IMR-90 (cell line): Measurements from ENCODE around the gene TBC1D10A. TPM values are rescaled to one million over a fixed set of nuclear protein-coding genes. Genes with fewer than 3 reads are reported as not detected.
A peak's percentile ranks its signal among the peaks of the same experiment; 100 is the strongest.

Experiments
- ATAC-seq: fragments of 200-7000 bp; cut with Tn5 transposase; 2 replicates; pipeline ENCODE4 v1.9.1; 2020; ENCODE audit warnings: low read depth, mild to moderate bottlenecking, moderate library complexity
- BruUV-seq: library from RNA; stranded (reverse); fragments of 400-500 nt; replicated peaks from 2 replicates; lab custom pipeline; 2021; lab: Mats Ljungman, UMichigan
- CTCF ChIA-PET: fragments of 300-600 bp; formaldehyde crosslinking; extraction: SDS; loops from one replicate; lab custom pipeline; 2021; ENCODE audit warnings: antibody characterized with exemption; lab: Yijun Ruan, JAX
- POLR2A ChIA-PET: fragments of 300-600 bp; sonication (Branson Sonifier 250); formaldehyde crosslinking; loops from one replicate; lab custom pipeline; 2022; ENCODE audit warnings: antibody characterized with exemption; ENCODE audit not compliant: unreplicated experiment; lab: Charles Lee
- DNase-seq: peaks from one replicate; pipeline ENCODE4 v3.0.0; 2013
- H2AFZ ChIP-seq: replicated peaks from 2 replicates; pipeline ENCODE3; 2013; ENCODE audit warnings: low read length, mild to moderate bottlenecking; ENCODE audit not compliant: poor library complexity
- H2AK5ac ChIP-seq: 2 replicates; pipeline ENCODE4 v1.6.1; 2013; ENCODE audit warnings: low read depth, low read length, inconsistent platforms
- H2AK9ac ChIP-seq: replicated peaks from 2 replicates; pipeline ENCODE3; 2013; ENCODE audit warnings: mild to moderate bottlenecking, low read depth, low read length, moderate library complexity; ENCODE audit not compliant: poor library complexity
- H2BK120ac ChIP-seq: 2 replicates; pipeline ENCODE4 v1.6.1; 2013; ENCODE audit warnings: low read depth, low read length, inconsistent platforms
- H2BK15ac ChIP-seq: 3 replicates; pipeline ENCODE4 v1.6.1; 2013; ENCODE audit warnings: low read depth, low read length, inconsistent platforms
- H2BK20ac ChIP-seq: 2 replicates; pipeline ENCODE4 v1.6.1; 2013; ENCODE audit warnings: low read depth, mild to moderate bottlenecking, inconsistent platforms, low read length, moderate library complexity
- H2BK5ac ChIP-seq: 2 replicates; pipeline ENCODE4 v1.6.1; 2013; ENCODE audit warnings: mild to moderate bottlenecking, low read depth, low read length, inconsistent platforms; ENCODE audit not compliant: poor library complexity, severe bottlenecking
- H3K14ac ChIP-seq: replicated peaks from 2 replicates; pipeline ENCODE4 v1.6.1; 2013; ENCODE audit warnings: low read depth, low read length, inconsistent platforms
- H3K18ac ChIP-seq: 2 replicates; pipeline ENCODE4 v1.6.1; 2013; ENCODE audit warnings: low read depth, low read length, control low read depth
- H3K23ac ChIP-seq: 2 replicates; pipeline ENCODE4 v1.6.1; 2013; ENCODE audit warnings: low read depth, low read length, inconsistent platforms
- H3K27ac ChIP-seq: 2 replicates; pipeline ENCODE4 v1.5.1; 2013; ENCODE audit warnings: mild to moderate bottlenecking, control low read depth, low read length; ENCODE audit not compliant: insufficient read depth
- H3K27me3 ChIP-seq: 2 replicates; pipeline ENCODE4 v1.6.1; 2013; ENCODE audit warnings: low read length; ENCODE audit not compliant: control insufficient read depth, insufficient read depth
- H3K36me3 ChIP-seq: 2 replicates; pipeline ENCODE4 v1.6.1; 2013; ENCODE audit warnings: low read length, mixed read lengths; ENCODE audit not compliant: control insufficient read depth, insufficient read depth
- H3K4ac ChIP-seq: 2 replicates; pipeline ENCODE4 v1.6.1; 2013; ENCODE audit warnings: low read depth, low read length, inconsistent platforms
- H3K4me1 ChIP-seq: 2 replicates; pipeline ENCODE4 v1.6.1; 2013; ENCODE audit warnings: low read length, mixed read lengths; ENCODE audit not compliant: control insufficient read depth, insufficient read depth
- H3K4me2 ChIP-seq: 2 replicates; pipeline ENCODE4 v1.6.1; 2013; ENCODE audit warnings: low read depth, mild to moderate bottlenecking, control low read depth, low read length, moderate library complexity
- H3K4me3 ChIP-seq: 2 replicates; pipeline ENCODE4 v1.5.1; 2013; ENCODE audit warnings: low read depth, mild to moderate bottlenecking, control low read depth, low read length, moderate library complexity; ENCODE audit not compliant: insufficient read depth
- H3K56ac ChIP-seq: 2 replicates; pipeline ENCODE4 v1.6.1; 2013; ENCODE audit warnings: low read length, inconsistent platforms; ENCODE audit not compliant: insufficient read depth; ENCODE audit errors: extremely low read depth
- H3K79me1 ChIP-seq, 2 experiments: 2 replicates each; pipeline ENCODE4 v1.6.1; 2013; ENCODE audit warnings: low read length in 2 of 2, inconsistent platforms in 1 of 2, low read depth in 1 of 2
- H3K9ac ChIP-seq: 2 replicates; pipeline ENCODE4 v1.6.1; 2013; ENCODE audit warnings: low read depth, low read length, control low read depth
- H3K9me1 ChIP-seq: 2 replicates; pipeline ENCODE4 v1.6.1; 2013; ENCODE audit warnings: low read length, inconsistent platforms; ENCODE audit not compliant: insufficient read depth
- H3K9me3 ChIP-seq: 2 replicates; pipeline ENCODE4 v1.6.1; 2013; ENCODE audit warnings: low read length; ENCODE audit not compliant: control insufficient read depth, insufficient read depth
- H4K20me1 ChIP-seq: 2 replicates; pipeline ENCODE4 v1.6.1; 2013; ENCODE audit warnings: low read length, inconsistent platforms; ENCODE audit not compliant: insufficient read depth
- H4K5ac ChIP-seq: 2 replicates; pipeline ENCODE4 v1.6.1; 2013; ENCODE audit warnings: mild to moderate bottlenecking, low read depth, low read length, control low read depth
- H4K8ac ChIP-seq, 2 experiments: 2 replicates each; pipeline ENCODE4 v1.6.1; 2013; ENCODE audit warnings: low read depth in 2 of 2, low read length in 2 of 2, control low read depth in 1 of 2, inconsistent platforms in 1 of 2
- H4K91ac ChIP-seq: 2 replicates; pipeline ENCODE4 v1.6.1; 2013; ENCODE audit warnings: low read depth, low read length, inconsistent platforms; ENCODE audit not compliant: insufficient read depth
- BHLHE40 ChIP-seq: fragments of 150-350 bp; IDR thresholded peaks from 2 replicates; pipeline ENCODE4 v1.6.1; 2016; ENCODE audit warnings: mild to moderate bottlenecking, low read depth, low read length
- FOS ChIP-seq: fragments of 150-350 bp; IDR thresholded peaks from 2 replicates; pipeline ENCODE4 v1.6.1; 2016; ENCODE audit warnings: low read depth, low read length
- MAZ ChIP-seq: IDR thresholded peaks from 2 replicates; pipeline ENCODE4 v1.6.1; 2012; ENCODE audit warnings: low read depth, mild to moderate bottlenecking, low read length, improper control_type of control experiment, moderate library complexity, borderline replicate concordance
- NFE2L2 ChIP-seq: fragments of 150-350 bp; IDR thresholded peaks from 2 replicates; pipeline ENCODE4 v1.6.1; 2016; ENCODE audit warnings: low read depth, mild to moderate bottlenecking, low read length
- RFX5 ChIP-seq: IDR thresholded peaks from 2 replicates; pipeline ENCODE4 v1.8.0; 2012; ENCODE audit warnings: low read depth, mild to moderate bottlenecking, low read length, moderate library complexity
- WGBS, 2 experiments: methylation state at CpG; one replicate each; pipeline versions ENCODE4 v1.1.5 to v1.1.7; 2013; ENCODE audit warnings: missing lambda C conversion rate in 2 of 2; ENCODE audit not compliant: insufficient read length in 1 of 2; ENCODE audit errors: extremely low coverage in 2 of 2; 5-methylcytosine and 5-hydroxymethylcytosine counted together
- dilution Hi-C: fragments of 300-500 bp; cut with HindIII; formaldehyde crosslinking; loops from one replicate; pipeline ENCODE4 v1.14.3; 2018; ENCODE audit warnings: low sequenced_read_pairs; ENCODE audit not compliant: unreplicated experiment
- in situ Hi-C: fragments of 300-500 bp; cut with MboI; formaldehyde crosslinking; loops from 3 replicates; pipeline ENCODE4 v1.14.3; 2019; ENCODE audit warnings: low sequenced_read_pairs, inconsistent platforms, mixed read lengths
- intact Hi-C: fragments of 100-400 bp; cut with micrococcal nuclease; formaldehyde crosslinking; loops from 2 replicates; pipeline ENCODE4 v1.10.0; 2022
- polyA plus RNA-seq, 3 experiments: library from polyadenylated mRNA; depleted of rRNA; stranded (reverse); fragments of >200 nt; gene quantifications; 2 replicates each; pipeline ENCODE4 v1.2.3, GENCODE V29; 2012; ENCODE audit warnings: low replicate concordance in 1 of 3
- total RNA-seq: library from RNA; depleted of rRNA; stranded (reverse); fragments of >200 nt; gene quantifications from 2 replicates; pipeline ENCODE4 v1.2.3, GENCODE V29; 2012
- TF ChIP-seq, protein P1 (sequence below): fragments of 150-350 bp; IDR thresholded peaks from 2 replicates; pipeline ENCODE4 v1.6.1; 2016; ENCODE audit warnings: low read depth, mild to moderate bottlenecking, low read length, moderate library complexity, borderline replicate concordance
- TF ChIP-seq, protein P2 (sequence below): fragments of 150-350 bp; IDR thresholded peaks from 2 replicates; pipeline ENCODE4 v1.6.1; 2017; ENCODE audit warnings: mild to moderate bottlenecking, antibody characterized with exemption, low read length, low read depth

TBC1D10A gene
- total and polyA plus RNA-seq, 2 of the 4 experiments (the other 2 are of a cell fraction): 16.3 to 33.1 TPM

DNA sequence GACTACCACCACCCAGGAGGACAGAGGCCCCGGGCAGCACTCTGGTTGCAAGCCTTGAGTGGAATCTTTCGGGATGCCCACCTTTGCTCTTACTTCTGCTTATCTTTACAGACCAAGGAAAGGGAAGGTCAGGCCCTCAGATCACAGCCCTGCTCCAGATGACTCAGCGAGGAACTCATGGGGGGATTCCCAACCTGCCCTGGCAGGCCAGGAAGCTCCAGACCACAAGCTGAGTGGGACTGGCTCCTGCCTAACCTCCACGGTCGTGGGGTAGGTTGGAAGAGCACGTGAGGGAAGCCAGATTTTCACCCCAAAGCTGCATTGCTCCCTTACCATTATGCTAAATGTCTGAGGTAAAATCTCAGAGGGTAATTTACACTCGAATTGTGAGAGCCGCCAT, 11.8 kb downstream of the TBC1D10A start:
- in situ Hi-C loops: no loop called here
- dilution Hi-C loops: no loop called here
- peak overlapping the region; percentile 66; the same call in 1 of the 2 replicates for H4K91ac ChIP-seq
- H3K4me1 ChIP-seq: peaks cover 54% of the 10 kb centered on the region
- WGBS, 2 experiments: no CpG with 5 or more reads among the region's 8 CpGs
- H4K8ac ChIP-seq: peak overlapping the region in 1 of 2 experiments; percentile 11; a peak in 2 of 4 replicates
- no peak for ATAC-seq
- H3K27ac ChIP-seq: no peak overlapping the region
- CTCF ChIA-PET: interaction anchor here (1.0 kb wide), 1 partner anchor 9 kb away, joined by 3 read pairs; no protein-coding TSS in a partner anchor
- peaks cover 81% of the 10 kb centered on the region for H3K9me1 ChIP-seq
- POLR2A ChIA-PET: no interaction called here
- no peak overlapping the region for H3K9ac ChIP-seq
- H3K4me2 ChIP-seq: no peak overlapping the region
- H2BK120ac ChIP-seq: peak overlapping the region; percentile 65
- peaks cover 8% of the 10 kb centered on the region for H3K36me3 ChIP-seq
- H2BK5ac ChIP-seq: peak overlapping the region; percentile 75
- peak overlapping the region; percentile 15; the same call in 1 of the 2 replicates for H2BK20ac ChIP-seq
- 0 out of 2 replicates have a peak overlapping the region, but pooled peaks have one; percentile 3 for H4K5ac ChIP-seq
- H3K14ac ChIP-seq: no peak overlapping the region
- H2AK9ac ChIP-seq: peak overlapping the region; percentile 2
- intact Hi-C loops: no loop called here
- H2AK5ac ChIP-seq: peak overlapping the region; percentile 29; the same call in 1 of the 2 replicates
- H3K27me3 ChIP-seq: no peaks in the 10 kb centered on the region
- H3K9me3 ChIP-seq: no peaks in the 10 kb centered on the region
- no peak overlapping the region for H2AFZ ChIP-seq
- peaks cover 36 to 96% of the 10 kb centered on the region in 2 experiments for H3K79me1 ChIP-seq
- no peak overlapping the region for H3K4me3 ChIP-seq
- H3K4ac ChIP-seq: peak overlapping the region; percentile 72
- H3K23ac ChIP-seq: 0 out of 2 replicates have a peak overlapping the region, but pooled peaks have one; percentile 31
- H2BK15ac ChIP-seq: no peak overlapping the region
- no peak overlapping the region for H3K56ac ChIP-seq
- H3K18ac ChIP-seq: no peak overlapping the region
- TF ChIP-seq RFX5 (no peak), BHLHE40 (peak; percentile 37; the same call in 1 of the 2 replicates), NFE2L2 (peak; percentile 9; the same call in 1 of the 2 replicates), MAZ (no peak), FOS (0 out of 2 replicates have a peak, but pooled peaks have one; percentile 29)
- TF ChIP-seq, protein P1, sequence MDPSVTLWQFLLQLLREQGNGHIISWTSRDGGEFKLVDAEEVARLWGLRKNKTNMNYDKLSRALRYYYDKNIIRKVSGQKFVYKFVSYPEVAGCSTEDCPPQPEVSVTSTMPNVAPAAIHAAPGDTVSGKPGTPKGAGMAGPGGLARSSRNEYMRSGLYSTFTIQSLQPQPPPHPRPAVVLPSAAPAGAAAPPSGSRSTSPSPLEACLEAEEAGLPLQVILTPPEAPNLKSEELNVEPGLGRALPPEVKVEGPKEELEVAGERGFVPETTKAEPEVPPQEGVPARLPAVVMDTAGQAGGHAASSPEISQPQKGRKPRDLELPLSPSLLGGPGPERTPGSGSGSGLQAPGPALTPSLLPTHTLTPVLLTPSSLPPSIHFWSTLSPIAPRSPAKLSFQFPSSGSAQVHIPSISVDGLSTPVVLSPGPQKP: no peak
- TF ChIP-seq, protein P2, sequence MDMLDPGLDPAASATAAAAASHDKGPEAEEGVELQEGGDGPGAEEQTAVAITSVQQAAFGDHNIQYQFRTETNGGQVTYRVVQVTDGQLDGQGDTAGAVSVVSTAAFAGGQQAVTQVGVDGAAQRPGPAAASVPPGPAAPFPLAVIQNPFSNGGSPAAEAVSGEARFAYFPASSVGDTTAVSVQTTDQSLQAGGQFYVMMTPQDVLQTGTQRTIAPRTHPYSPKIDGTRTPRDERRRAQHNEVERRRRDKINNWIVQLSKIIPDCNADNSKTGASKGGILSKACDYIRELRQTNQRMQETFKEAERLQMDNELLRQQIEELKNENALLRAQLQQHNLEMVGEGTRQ: 0 out of 2 replicates have a peak, but pooled peaks have one; percentile 5
- H4K20me1 ChIP-seq: peaks cover 84% of the 10 kb centered on the region
- BruUV-seq: no TSS peak
- DNase-seq: peak; percentile 67
